Neural cell (in vitro differentiated cells): ENCODE measurements around the gene CASZ1. TPM values are rescaled to one million over a fixed set of nuclear protein-coding genes. Genes with fewer than 3 reads are reported as not detected.

Source experiments
- H2AFZ ChIP-seq: fragments of 200-600, 300-800 bp; sonication (generic), shearing (Covaris generic); 2 replicates; pipeline ENCODE4 v1.6.0; 2014; ENCODE audit warnings: low read depth, mild to moderate bottlenecking, antibody characterized with exemption, low read length, moderate library complexity
- H3F3A ChIP-seq: fragments of 200-600 bp; shearing (Covaris generic); 2 replicates; pipeline ENCODE4 v1.6.1; 2016; ENCODE audit warnings: mild to moderate bottlenecking, moderate library complexity, mixed read lengths, antibody characterized with exemption, low read length; ENCODE audit not compliant: insufficient read depth, poor library complexity, severe bottlenecking
- H3K27ac ChIP-seq: fragments of 200-600, 300-800 bp; sonication (generic), shearing (Covaris generic); 2 replicates; pipeline ENCODE4 v1.5.1; 2014; ENCODE audit warnings: mild to moderate bottlenecking, low read length, moderate library complexity
- H3K27me3 ChIP-seq: fragments of 300-800, 200-600 bp; sonication (generic), shearing (Covaris generic); 2 replicates; pipeline ENCODE4 v1.6.0; 2014; ENCODE audit warnings: mild to moderate bottlenecking, low read depth, low read length, moderate library complexity; ENCODE audit not compliant: insufficient read depth
- H3K36me3 ChIP-seq: fragments of 300-800, 200-600 bp; sonication (generic), shearing (Covaris generic); 2 replicates; pipeline ENCODE4 v1.5.1; 2014; ENCODE audit warnings: mild to moderate bottlenecking, antibody characterized with exemption, low read length, moderate library complexity; ENCODE audit not compliant: insufficient read depth
- H3K4me2 ChIP-seq: fragments of 300-800, 200-600 bp; sonication (generic), shearing (Covaris generic); 2 replicates; pipeline ENCODE4 v1.6.0; 2014; ENCODE audit warnings: mild to moderate bottlenecking, low read length
- H3K4me3 ChIP-seq: fragments of 300-800, 200-600 bp; sonication (generic), shearing (Covaris generic); 2 replicates; pipeline ENCODE4 v1.5.1; 2014; ENCODE audit warnings: mild to moderate bottlenecking, low read length, moderate library complexity
- H3K79me2 ChIP-seq: fragments of 200-600 bp; shearing (Covaris generic); replicated peaks from 2 replicates; pipeline ENCODE4 v1.6.0; 2014; ENCODE audit warnings: mild to moderate bottlenecking, low read length, moderate library complexity; ENCODE audit not compliant: insufficient read depth
- H3K9ac ChIP-seq: fragments of 300-800, 200-600 bp; sonication (generic), shearing (Covaris generic); 2 replicates; pipeline ENCODE4 v1.6.1; 2016; ENCODE audit warnings: mild to moderate bottlenecking, low read length, mixed read lengths
- H3K9me2 ChIP-seq: fragments of 200-600 bp; shearing (Covaris generic); 2 replicates; pipeline ENCODE4 v1.6.1; 2016; ENCODE audit warnings: mild to moderate bottlenecking, low read length, mixed read lengths; ENCODE audit not compliant: insufficient read depth
- H3K9me3 ChIP-seq: fragments of 200-600, 300-800 bp; sonication (generic), shearing (Covaris generic); 2 replicates; pipeline ENCODE4 v1.6.1; 2016; ENCODE audit warnings: mild to moderate bottlenecking, mixed run types, low read length, moderate library complexity, mixed read lengths
- H4K20me1 ChIP-seq: fragments of 200-600 bp; shearing (Covaris generic); 2 replicates; pipeline ENCODE4 v1.6.1; 2016; ENCODE audit warnings: mild to moderate bottlenecking, mixed run types; ENCODE audit not compliant: insufficient read depth
- EP300 ChIP-seq: fragments of 450-650 bp; conservative IDR thresholded peaks from 2 replicates; pipeline ENCODE4 v1.6.1; 2014; ENCODE audit warnings: antibody characterized with exemption, mild to moderate bottlenecking, moderate library complexity; ENCODE audit not compliant: poor library complexity, severe bottlenecking
- EZH2 ChIP-seq: fragments of 200-600, 300-800 bp; shearing (Covaris generic), sonication (generic); IDR thresholded peaks from 2 replicates; pipeline ENCODE4 v1.6.1; 2014; ENCODE audit warnings: antibody characterized with exemption, low read length, borderline replicate concordance, mild to moderate bottlenecking; ENCODE audit not compliant: insufficient read depth, poor library complexity, severe bottlenecking
- MXI1 ChIP-seq: fragments of 450-650 bp; conservative IDR thresholded peaks from 2 replicates; pipeline ENCODE4 v1.6.1; 2014; ENCODE audit warnings: antibody characterized with exemption, mild to moderate bottlenecking; ENCODE audit not compliant: poor library complexity, severe bottlenecking
- POLR2AphosphoS5 ChIP-seq: IDR thresholded peaks from 2 replicates; pipeline ENCODE4 v1.6.1; 2012
- RAD21 ChIP-seq: fragments of 450-650 bp; conservative IDR thresholded peaks from 2 replicates; pipeline ENCODE4 v1.6.1; 2014; ENCODE audit warnings: antibody characterized with exemption, mild to moderate bottlenecking, moderate library complexity
- SMC3 ChIP-seq: fragments of 450-650 bp; conservative IDR thresholded peaks from 2 replicates; pipeline ENCODE4 v1.6.1; 2014; ENCODE audit warnings: antibody characterized with exemption, mild to moderate bottlenecking, moderate library complexity; ENCODE audit not compliant: poor library complexity
- TAF1 ChIP-seq: IDR thresholded peaks from 2 replicates; pipeline ENCODE4 v1.6.1; 2012; ENCODE audit warnings: low read depth
- polyA plus RNA-seq: library from polyadenylated mRNA; depleted of rRNA; stranded (reverse); fragments of >200 nt; gene quantifications from 2 replicates; pipeline ENCODE4 v1.2.3, GENCODE V29; 2014
- TF ChIP-seq, protein P1 (sequence below): IDR thresholded peaks from 2 replicates; pipeline ENCODE4 v1.6.1; 2012; ENCODE audit warnings: borderline replicate concordance
- TF ChIP-seq, protein P2 (sequence below): fragments of 450-650 bp; IDR thresholded peaks from 2 replicates; pipeline ENCODE4 v1.5.1; 2014; ENCODE audit warnings: antibody characterized with exemption, mild to moderate bottlenecking, moderate library complexity; ENCODE audit not compliant: poor library complexity, severe bottlenecking

Gene CASZ1
- polyA plus RNA-seq, 1 donor from 2014 or later, result 0.27 TPM

DNA sequence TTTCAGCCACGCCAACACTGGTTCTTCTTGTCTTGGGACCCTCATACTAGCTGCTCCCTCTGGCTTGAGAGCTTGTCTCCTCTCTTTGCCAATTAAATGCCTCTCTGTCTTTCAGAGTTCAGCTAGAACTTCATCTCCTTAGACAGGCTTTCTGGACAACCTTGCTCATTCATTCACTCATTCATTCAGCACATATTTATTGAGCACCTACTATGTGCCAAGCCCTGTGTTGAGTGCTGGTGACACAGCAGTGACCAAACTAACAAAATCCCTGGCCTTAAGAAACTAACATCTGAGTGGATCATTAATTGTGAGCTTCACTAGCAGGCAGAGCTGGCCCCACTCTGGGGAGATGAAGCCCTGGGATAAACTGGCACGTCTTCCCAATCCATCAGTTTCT lies 24.9 kb upstream of the CASZ1 start:
- H4K20me1 ChIP-seq, result no peaks in the 10 kb centered on the region
- H3F3A ChIP-seq, result no peaks in the 10 kb centered on the region
- TF ChIP-seq SMC3 (no peak), POLR2AphosphoS5 (no peak), MXI1 (no peak), RAD21 (no peak), EZH2 (no peak), TAF1 (no peak), EP300 (no peak)
- TF ChIP-seq, protein P1, sequence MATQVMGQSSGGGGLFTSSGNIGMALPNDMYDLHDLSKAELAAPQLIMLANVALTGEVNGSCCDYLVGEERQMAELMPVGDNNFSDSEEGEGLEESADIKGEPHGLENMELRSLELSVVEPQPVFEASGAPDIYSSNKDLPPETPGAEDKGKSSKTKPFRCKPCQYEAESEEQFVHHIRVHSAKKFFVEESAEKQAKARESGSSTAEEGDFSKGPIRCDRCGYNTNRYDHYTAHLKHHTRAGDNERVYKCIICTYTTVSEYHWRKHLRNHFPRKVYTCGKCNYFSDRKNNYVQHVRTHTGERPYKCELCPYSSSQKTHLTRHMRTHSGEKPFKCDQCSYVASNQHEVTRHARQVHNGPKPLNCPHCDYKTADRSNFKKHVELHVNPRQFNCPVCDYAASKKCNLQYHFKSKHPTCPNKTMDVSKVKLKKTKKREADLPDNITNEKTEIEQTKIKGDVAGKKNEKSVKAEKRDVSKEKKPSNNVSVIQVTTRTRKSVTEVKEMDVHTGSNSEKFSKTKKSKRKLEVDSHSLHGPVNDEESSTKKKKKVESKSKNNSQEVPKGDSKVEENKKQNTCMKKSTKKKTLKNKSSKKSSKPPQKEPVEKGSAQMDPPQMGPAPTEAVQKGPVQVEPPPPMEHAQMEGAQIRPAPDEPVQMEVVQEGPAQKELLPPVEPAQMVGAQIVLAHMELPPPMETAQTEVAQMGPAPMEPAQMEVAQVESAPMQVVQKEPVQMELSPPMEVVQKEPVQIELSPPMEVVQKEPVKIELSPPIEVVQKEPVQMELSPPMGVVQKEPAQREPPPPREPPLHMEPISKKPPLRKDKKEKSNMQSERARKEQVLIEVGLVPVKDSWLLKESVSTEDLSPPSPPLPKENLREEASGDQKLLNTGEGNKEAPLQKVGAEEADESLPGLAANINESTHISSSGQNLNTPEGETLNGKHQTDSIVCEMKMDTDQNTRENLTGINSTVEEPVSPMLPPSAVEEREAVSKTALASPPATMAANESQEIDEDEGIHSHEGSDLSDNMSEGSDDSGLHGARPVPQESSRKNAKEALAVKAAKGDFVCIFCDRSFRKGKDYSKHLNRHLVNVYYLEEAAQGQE, result no peak
- TF ChIP-seq, protein P2, sequence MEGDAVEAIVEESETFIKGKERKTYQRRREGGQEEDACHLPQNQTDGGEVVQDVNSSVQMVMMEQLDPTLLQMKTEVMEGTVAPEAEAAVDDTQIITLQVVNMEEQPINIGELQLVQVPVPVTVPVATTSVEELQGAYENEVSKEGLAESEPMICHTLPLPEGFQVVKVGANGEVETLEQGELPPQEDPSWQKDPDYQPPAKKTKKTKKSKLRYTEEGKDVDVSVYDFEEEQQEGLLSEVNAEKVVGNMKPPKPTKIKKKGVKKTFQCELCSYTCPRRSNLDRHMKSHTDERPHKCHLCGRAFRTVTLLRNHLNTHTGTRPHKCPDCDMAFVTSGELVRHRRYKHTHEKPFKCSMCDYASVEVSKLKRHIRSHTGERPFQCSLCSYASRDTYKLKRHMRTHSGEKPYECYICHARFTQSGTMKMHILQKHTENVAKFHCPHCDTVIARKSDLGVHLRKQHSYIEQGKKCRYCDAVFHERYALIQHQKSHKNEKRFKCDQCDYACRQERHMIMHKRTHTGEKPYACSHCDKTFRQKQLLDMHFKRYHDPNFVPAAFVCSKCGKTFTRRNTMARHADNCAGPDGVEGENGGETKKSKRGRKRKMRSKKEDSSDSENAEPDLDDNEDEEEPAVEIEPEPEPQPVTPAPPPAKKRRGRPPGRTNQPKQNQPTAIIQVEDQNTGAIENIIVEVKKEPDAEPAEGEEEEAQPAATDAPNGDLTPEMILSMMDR, result no peak
- H3K9me3 ChIP-seq, result no peaks in the 10 kb centered on the region
- no peaks in the 10 kb centered on the region for H3K36me3 ChIP-seq
- H2AFZ ChIP-seq, result no peak overlapping the region
- H3K27me3 ChIP-seq, result no peaks in the 10 kb centered on the region
- H3K79me2 ChIP-seq, result no peaks in the 10 kb centered on the region
- H3K9ac ChIP-seq, result no peak overlapping the region
- no peaks in the 10 kb centered on the region for H3K9me2 ChIP-seq
- H3K4me2 ChIP-seq, result no peak overlapping the region
- no peak overlapping the region for H3K4me3 ChIP-seq
- H3K27ac ChIP-seq, result no peak overlapping the region

DNA sequence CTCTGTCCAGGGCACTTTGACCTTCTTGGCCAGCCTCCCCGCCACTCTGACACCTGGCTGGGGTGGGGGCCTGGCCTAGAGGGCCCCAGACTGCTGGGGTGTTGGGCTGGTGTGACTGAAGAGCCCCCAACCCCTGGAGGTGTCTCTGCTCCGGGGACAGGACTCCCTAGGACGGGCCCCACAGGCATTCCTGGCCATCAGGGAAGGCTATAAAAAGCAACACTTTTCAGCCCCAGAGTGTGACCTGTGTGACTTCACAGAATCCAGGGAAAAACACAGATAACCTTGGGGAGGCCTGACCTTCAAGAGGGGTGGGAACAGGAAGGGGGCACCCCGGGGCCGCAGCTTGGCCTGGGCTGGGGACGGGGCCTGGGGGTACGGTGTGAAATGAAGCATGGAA lies 24.0 kb upstream of the CASZ1 start:
- no peak for TF ChIP-seq RAD21
- no peak for TF ChIP-seq TAF1
- TF ChIP-seq SMC3, result no peak
- TF ChIP-seq, protein P2, result no peak
- TF ChIP-seq POLR2AphosphoS5, result no peak
- TF ChIP-seq, protein P1, result no peak
- no peak for TF ChIP-seq EZH2
- TF ChIP-seq EP300, result no peak
- no peak for TF ChIP-seq MXI1
- Histone ChIP-seq H3K9me3 (no peaks in the 10 kb centered on the region), H4K20me1 (no peaks in the 10 kb centered on the region)

More for the DNA sequence above, 24.0 kb upstream of the CASZ1 start:
- no peak overlapping the region for H3K27ac ChIP-seq
- no peaks in the 10 kb centered on the region for H3K79me2 ChIP-seq
- H3K36me3 ChIP-seq, result no peaks in the 10 kb centered on the region
- H3K4me2 ChIP-seq, result no peak overlapping the region
- H3K9me2 ChIP-seq, result no peaks in the 10 kb centered on the region
- no peaks in the 10 kb centered on the region for H3F3A ChIP-seq
- H3K27me3 ChIP-seq, result no peaks in the 10 kb centered on the region
- H2AFZ ChIP-seq, result no peak overlapping the region
- H3K4me3 ChIP-seq, result no peak overlapping the region
- H3K9ac ChIP-seq, result no peak overlapping the region
